ENCODE measurements around the gene ARIH1. TPM values are rescaled to one million over a fixed set of nuclear protein-coding genes. Genes with fewer than 3 reads are reported as not detected.

Gene ARIH1
- total RNA-seq, 2 donors from 2014 or later, result 102 to 151 TPM

DNA sequence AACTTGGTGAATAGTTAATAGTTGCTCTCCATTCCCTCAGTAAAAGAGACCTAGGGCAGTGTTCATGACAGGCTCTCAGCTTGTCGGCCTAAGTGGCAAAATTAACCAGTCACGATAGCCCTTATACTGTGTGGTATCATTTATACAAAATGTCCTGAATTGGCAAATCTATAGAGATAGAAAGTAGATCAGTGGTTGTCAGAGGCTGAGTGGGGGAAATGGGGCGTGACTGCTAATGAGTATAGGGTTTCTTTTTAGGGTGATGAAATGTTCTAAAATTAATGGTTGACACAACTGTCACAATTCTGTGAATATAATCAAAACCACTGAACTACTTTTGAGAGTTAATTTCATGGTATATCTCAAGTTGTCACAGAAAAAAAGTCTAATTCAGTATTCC is 20.9 kb downstream of the ARIH1 start:
- TF ChIP-seq, protein P1, sequence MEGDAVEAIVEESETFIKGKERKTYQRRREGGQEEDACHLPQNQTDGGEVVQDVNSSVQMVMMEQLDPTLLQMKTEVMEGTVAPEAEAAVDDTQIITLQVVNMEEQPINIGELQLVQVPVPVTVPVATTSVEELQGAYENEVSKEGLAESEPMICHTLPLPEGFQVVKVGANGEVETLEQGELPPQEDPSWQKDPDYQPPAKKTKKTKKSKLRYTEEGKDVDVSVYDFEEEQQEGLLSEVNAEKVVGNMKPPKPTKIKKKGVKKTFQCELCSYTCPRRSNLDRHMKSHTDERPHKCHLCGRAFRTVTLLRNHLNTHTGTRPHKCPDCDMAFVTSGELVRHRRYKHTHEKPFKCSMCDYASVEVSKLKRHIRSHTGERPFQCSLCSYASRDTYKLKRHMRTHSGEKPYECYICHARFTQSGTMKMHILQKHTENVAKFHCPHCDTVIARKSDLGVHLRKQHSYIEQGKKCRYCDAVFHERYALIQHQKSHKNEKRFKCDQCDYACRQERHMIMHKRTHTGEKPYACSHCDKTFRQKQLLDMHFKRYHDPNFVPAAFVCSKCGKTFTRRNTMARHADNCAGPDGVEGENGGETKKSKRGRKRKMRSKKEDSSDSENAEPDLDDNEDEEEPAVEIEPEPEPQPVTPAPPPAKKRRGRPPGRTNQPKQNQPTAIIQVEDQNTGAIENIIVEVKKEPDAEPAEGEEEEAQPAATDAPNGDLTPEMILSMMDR (IDR thresholded peaks at IDR 0.05), result no peak
- Histone ChIP-seq H3K9ac (ENCODE audit: low read depth in 2 of 2, low read length in 2 of 2) (no peak overlapping the region), H3K4me3 (no peak overlapping the region), H3K4me1 (no peaks in the 10 kb centered on the region), H3K36me3 (no peaks in the 10 kb centered on the region), H3K27me3 (no peaks in the 10 kb centered on the region), H3K9me3 (no peaks in the 10 kb centered on the region), H3K27ac (no peak overlapping the region)
- intact Hi-C loops (cut with DNase I), result no loop called here
- DNase-seq, result no peak

DNA sequence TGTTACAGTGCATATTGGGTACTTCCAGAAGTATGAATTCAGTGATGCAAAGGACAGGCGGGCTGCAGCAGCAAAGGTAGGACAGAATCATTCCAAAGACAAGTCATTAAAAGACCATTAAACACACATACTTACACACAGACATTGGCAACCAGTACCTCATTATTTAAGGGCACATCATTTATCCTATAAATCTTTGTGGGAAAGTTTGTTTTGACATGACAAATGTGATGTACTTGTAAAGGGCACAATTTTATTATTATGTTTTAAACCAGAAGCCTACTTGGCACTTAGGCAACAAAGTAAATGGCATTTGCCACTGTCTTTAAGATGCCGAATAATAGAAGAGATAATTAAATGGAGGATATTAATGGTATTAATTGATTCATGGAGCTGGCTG is 22.7 kb downstream of the ARIH1 start:
- no peak for DNase-seq
- H3K9ac ChIP-seq (ENCODE audit: low read depth in 2 of 2, low read length in 2 of 2), result no peak overlapping the region
- no peaks in the 10 kb centered on the region for H3K27me3 ChIP-seq
- no peak overlapping the region for H3K27ac ChIP-seq
- TF ChIP-seq, protein P1 (IDR thresholded peaks at IDR 0.05), result no peak
- H3K9me3 ChIP-seq, result no peaks in the 10 kb centered on the region
- H3K4me1 ChIP-seq, result no peaks in the 10 kb centered on the region
- H3K4me3 ChIP-seq, result no peak overlapping the region
- intact Hi-C loops (cut with DNase I), result no loop called here
- no peaks in the 10 kb centered on the region for H3K36me3 ChIP-seq

DNA sequence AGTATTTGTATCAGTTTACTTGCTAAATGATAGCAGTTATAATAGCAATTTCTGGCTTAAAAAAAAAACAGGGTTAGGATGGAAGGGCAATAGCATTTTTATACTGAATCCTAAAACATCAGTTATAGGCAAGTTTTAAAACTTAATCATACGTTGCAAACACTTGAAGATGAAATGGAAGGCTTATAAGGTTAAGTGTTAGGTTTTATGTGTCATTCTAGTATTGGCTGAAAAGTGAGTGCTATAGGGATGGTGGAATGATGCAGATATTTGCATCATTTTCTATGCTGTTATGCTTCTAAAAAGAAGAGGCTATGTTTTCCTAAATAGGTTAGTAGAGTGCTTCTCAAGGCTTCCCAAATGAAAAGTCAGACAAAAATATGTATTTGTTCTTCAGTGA is 23.3 kb downstream of the ARIH1 start:
- Histone ChIP-seq H3K9me3 (no peaks in the 10 kb centered on the region), H3K27ac (no peak overlapping the region), H3K9ac (ENCODE audit: low read depth in 2 of 2, low read length in 2 of 2) (no peak overlapping the region), H3K4me1 (no peaks in the 10 kb centered on the region), H3K4me3 (no peak overlapping the region), H3K27me3 (no peaks in the 10 kb centered on the region), H3K36me3 (no peaks in the 10 kb centered on the region)
- TF ChIP-seq, protein P1 (IDR thresholded peaks at IDR 0.05), result no peak
- intact Hi-C loops (cut with DNase I), result no loop called here
- DNase-seq, result no peak

DNA sequence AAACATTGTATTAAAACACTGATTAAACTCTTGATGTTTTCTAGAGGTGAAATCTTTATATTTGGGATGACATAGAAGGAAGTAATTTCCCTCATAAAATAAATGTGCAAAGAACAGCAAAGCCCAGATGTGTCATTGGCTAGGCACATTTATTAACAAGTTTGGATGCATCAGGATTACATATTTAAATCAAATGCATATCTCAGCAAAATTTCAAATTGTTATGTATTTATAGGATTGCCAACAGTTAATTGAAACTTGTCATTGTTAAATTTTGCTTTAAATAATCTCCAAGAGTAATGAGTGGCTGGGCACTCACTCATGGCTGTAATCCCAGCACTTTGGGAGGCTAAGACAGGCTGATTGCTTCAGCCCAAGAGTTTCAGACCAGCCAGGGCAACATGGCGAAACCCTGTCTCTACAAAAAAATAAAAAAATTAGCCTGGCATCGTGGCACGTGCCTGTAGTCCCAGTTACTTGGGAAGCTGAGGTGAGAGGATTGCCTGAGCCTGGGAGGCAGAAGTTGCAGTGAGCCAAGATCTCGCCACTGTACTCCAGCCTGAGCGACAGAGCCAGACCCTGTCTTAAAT is 28.2 kb downstream of the ARIH1 start:
- TF ChIP-seq, protein P1 (IDR thresholded peaks at IDR 0.05), result no peak
- no peak overlapping the region for H3K4me3 ChIP-seq
- H3K9me3 ChIP-seq, result no peaks in the 10 kb centered on the region
- intact Hi-C loops (cut with DNase I), result no loop called here
- H3K9ac ChIP-seq (ENCODE audit: low read depth in 2 of 2, low read length in 2 of 2), result no peak overlapping the region
- no peak overlapping the region for H3K27ac ChIP-seq
- H3K36me3 ChIP-seq, result no peaks in the 10 kb centered on the region
- H3K27me3 ChIP-seq, result no peaks in the 10 kb centered on the region
- H3K4me1 ChIP-seq, result no peaks in the 10 kb centered on the region
- no peak for DNase-seq

DNA sequence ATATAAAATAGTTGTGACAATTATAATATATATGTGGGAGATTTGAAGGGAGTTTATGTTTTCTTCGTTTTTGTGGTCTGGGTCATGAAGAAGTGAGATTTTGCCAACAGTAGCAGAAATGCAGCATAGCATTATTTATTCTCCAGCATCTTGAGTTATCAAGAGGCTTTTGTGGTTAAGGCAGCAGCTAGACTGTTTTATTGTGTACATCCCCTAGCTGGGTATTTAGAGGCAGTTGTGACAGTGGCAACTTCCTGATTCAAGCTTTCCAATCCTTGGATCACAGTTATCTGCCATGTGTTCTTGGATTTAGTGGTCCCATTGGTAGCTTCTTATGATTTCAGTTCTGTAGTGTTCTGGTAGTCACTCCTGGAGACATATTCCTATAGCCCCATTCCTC is 29.0 kb downstream of the ARIH1 start:
- intact Hi-C loops (cut with DNase I), result no loop called here
- DNase-seq, result no peak
- H3K36me3 ChIP-seq, result no peaks in the 10 kb centered on the region
- H3K27me3 ChIP-seq, result no peaks in the 10 kb centered on the region
- TF ChIP-seq, protein P1 (IDR thresholded peaks at IDR 0.05), result no peak
- H3K4me1 ChIP-seq, result no peaks in the 10 kb centered on the region
- H3K9ac ChIP-seq (ENCODE audit: low read depth in 2 of 2, low read length in 2 of 2), result peak overlapping the region in 1 of 2 donors; percentile 9
- H3K9me3 ChIP-seq, result no peaks in the 10 kb centered on the region
- no peak overlapping the region for H3K27ac ChIP-seq
- H3K4me3 ChIP-seq, result no peak overlapping the region
